SHP77 (cell line): ENCODE measurements around the gene TNK2.

Source experiments
- DNase-seq, 2 experiments: peaks; one replicate each; lab custom pipeline; 2025; lab: John Stamatoyannopoulos, UW

Gene TNK2

GRCh38 chr3:195899701-195900435 is 8.5 kb downstream of the TNK2 start:
- no peak for DNase-seq

- peak in 1 of 2 experiments; percentile 24 for DNase-seq
These were observed 10.4 kb downstream of the TNK2 start for GRCh38 chr3:195897853-195898415.

GRCh38 chr3:195897081-195897852 is 11.1 kb downstream of the TNK2 start:
- no peak for DNase-seq

GRCh38 chr3:195896361-195897080 is 11.8 kb downstream of the TNK2 start:
- DNase-seq, result no peak

- DNase-seq, result no peak
These were observed 12.4 kb downstream of the TNK2 start for GRCh38 chr3:195895861-195896360.

- DNase-seq, result peak in 1 of 2 experiments; percentile 42
These were observed 13.1 kb downstream of the TNK2 start for GRCh38 chr3:195895078-195895860.

- no peak for DNase-seq
These were observed 14.4 kb downstream of the TNK2 start for GRCh38 chr3:195893916-195894465.

- no peak for DNase-seq
These were observed 14.8 kb downstream of the TNK2 start for GRCh38 chr3:195893516-195893915.

- DNase-seq, result no peak
These were observed 15.3 kb downstream of the TNK2 start for GRCh38 chr3:195893044-195893395.

- no peak for DNase-seq
These were observed 16.0 kb downstream of the TNK2 start for GRCh38 chr3:195892105-195893043.

- DNase-seq, result no peak
These were observed 16.8 kb downstream of the TNK2 start for GRCh38 chr3:195891431-195892104.

- DNase-seq, result no peak
These were observed 18.5 kb downstream of the TNK2 start for GRCh38 chr3:195889870-195890295.

- no peak for DNase-seq
These were observed 19.1 kb downstream of the TNK2 start for GRCh38 chr3:195888981-195889869.

- DNase-seq, result no peak
These were observed 20.0 kb downstream of the TNK2 start for GRCh38 chr3:195888311-195888761.

- no peak for DNase-seq
These were observed 20.7 kb downstream of the TNK2 start for GRCh38 chr3:195887670-195888069.

- no peak for DNase-seq
These were observed 21.9 kb downstream of the TNK2 start for GRCh38 chr3:195886181-195887141.
